Type B pancreatic cell (in vitro differentiated cells): ENCODE measurements around the gene RFX4. TPM values are rescaled to one million over a fixed set of nuclear protein-coding genes. Genes with fewer than 3 reads are reported as not detected.
A peak's percentile ranks its signal among the peaks of the same experiment; 100 is the strongest.

Experiments
- DNase-seq: peaks from one replicate; pipeline ENCODE4 v3.0.0; 2021; ENCODE audit warnings: mixed read lengths; ENCODE audit not compliant: unreplicated experiment; ENCODE audit errors: extremely low spot score
- H3K27ac Mint-ChIP-seq: 2 replicates; pipeline ENCODE4 v1.8.0; 2021; ENCODE audit warnings: mild to moderate bottlenecking, mixed read lengths
- H3K27me3 Mint-ChIP-seq: 2 replicates; pipeline ENCODE4 v1.8.0; 2021; ENCODE audit warnings: mixed read lengths
- H3K36me3 Mint-ChIP-seq: 2 replicates; pipeline ENCODE4 v1.8.0; 2021; ENCODE audit warnings: mixed read lengths
- H3K4me1 Mint-ChIP-seq: one replicate; pipeline ENCODE4 v1.8.0; 2021; ENCODE audit warnings: mixed read lengths; ENCODE audit not compliant: unreplicated experiment
- H3K4me3 Mint-ChIP-seq: 2 replicates; pipeline ENCODE4 v1.8.0; 2021; ENCODE audit warnings: mild to moderate bottlenecking, mixed read lengths
- H3K9me3 Mint-ChIP-seq: 2 replicates; pipeline ENCODE4 v1.8.0; 2021; ENCODE audit warnings: mixed read lengths
- CTCF ChIP-seq: fragments of 200-600 bp; sonication (generic); conservative IDR thresholded peaks from 2 replicates; pipeline ENCODE4 v1.5.0; 2021; ENCODE audit warnings: antibody characterized with exemption, mild to moderate bottlenecking
- total RNA-seq: library from RNA; stranded (reverse); gene quantifications from 2 replicates; pipeline ENCODE4 v1.2.1, GENCODE V29; 2021; ENCODE audit warnings: low replicate concordance

The RFX4 gene
- total RNA-seq, 1 donor from 2014 or later = 25.4 TPM

GRCh38 chr12:106782619-106783018, 199.8 kb downstream of the RFX4 start:
- peaks cover 6% of the 10 kb centered on the region for H3K4me1 Mint-ChIP-seq
- no peak for TF ChIP-seq CTCF
- no peaks in the 10 kb centered on the region for H3K27me3 Mint-ChIP-seq
- no peaks in the 10 kb centered on the region for H3K9me3 Mint-ChIP-seq
- no peak overlapping the region for H3K27ac Mint-ChIP-seq
- H3K4me3 Mint-ChIP-seq = no peak overlapping the region
- no peak for DNase-seq
- H3K36me3 Mint-ChIP-seq = peaks cover 21% of the 10 kb centered on the region

- Mint-ChIP-seq H3K4me1 (peaks cover 6% of the 10 kb centered on the region), H3K27me3 (no peaks in the 10 kb centered on the region)
- no peak for TF ChIP-seq CTCF
Observed at GRCh38 chr12:106783515-106783914, 200.7 kb downstream of the RFX4 start.

GRCh38 chr12:106790020-106790419, 207.2 kb downstream of the RFX4 start:
- H3K9me3 Mint-ChIP-seq = no peaks in the 10 kb centered on the region
- no peaks in the 10 kb centered on the region for H3K4me1 Mint-ChIP-seq
- peaks cover 42% of the 10 kb centered on the region for H3K36me3 Mint-ChIP-seq
- H3K27me3 Mint-ChIP-seq = no peaks in the 10 kb centered on the region
- TF ChIP-seq CTCF = peak; percentile 23
- DNase-seq = no peak
- H3K27ac Mint-ChIP-seq = no peak overlapping the region
- H3K4me3 Mint-ChIP-seq = no peak overlapping the region

More at GRCh38 chr12:106783515-106783914, 200.7 kb downstream of the RFX4 start:
- Mint-ChIP-seq H3K4me3 (no peak overlapping the region), H3K9me3 (no peaks in the 10 kb centered on the region), H3K27ac (no peak overlapping the region), H3K36me3 (peaks cover 28% of the 10 kb centered on the region)
- no peak for DNase-seq

GRCh38 chr12:106791531-106791930, 208.7 kb downstream of the RFX4 start:
- peaks cover 40% of the 10 kb centered on the region for H3K36me3 Mint-ChIP-seq

GRCh38 chr12:106794369-106794768, 211.6 kb downstream of the RFX4 start:
- H3K9me3 Mint-ChIP-seq = no peaks in the 10 kb centered on the region

More at GRCh38 chr12:106791531-106791930, 208.7 kb downstream of the RFX4 start:
- Mint-ChIP-seq H3K4me3 (no peak overlapping the region), H3K27ac (no peak overlapping the region), H3K27me3 (no peaks in the 10 kb centered on the region), H3K4me1 (no peaks in the 10 kb centered on the region), H3K9me3 (no peaks in the 10 kb centered on the region)
- no peak for TF ChIP-seq CTCF
- DNase-seq = no peak

More at GRCh38 chr12:106794369-106794768, 211.6 kb downstream of the RFX4 start:
- Mint-ChIP-seq H3K4me1 (no peaks in the 10 kb centered on the region), H3K27ac (no peak overlapping the region), H3K27me3 (no peaks in the 10 kb centered on the region), H3K4me3 (no peak overlapping the region), H3K36me3 (peaks cover 20% of the 10 kb centered on the region)
- no peak for DNase-seq
- TF ChIP-seq CTCF = no peak
